ENCODE results near the gene TNMD. TPM values are rescaled to one million over a fixed set of nuclear protein-coding genes. Genes with fewer than 3 reads are reported as not detected.

Gene TNMD
- total RNA-seq, 1 donor from 2014 or later, result 2.3 TPM

GRCh38 chrX:100593126-100593525 is 8.4 kb downstream of the TNMD start:
- H3K27ac Mint-ChIP-seq, result no peak overlapping the region
- no peak for TF ChIP-seq CTCF (conservative IDR thresholded peaks at IDR 0.05)
- H3K4me1 Mint-ChIP-seq (ENCODE audit: unreplicated experiment), result no peaks in the 10 kb centered on the region

GRCh38 chrX:100593581-100593980 is 8.8 kb downstream of the TNMD start:
- no peak overlapping the region for H3K4me3 Mint-ChIP-seq
- no peak for DNase-seq (ENCODE audit: extremely low spot score, unreplicated experiment)
- no peaks in the 10 kb centered on the region for H3K4me1 Mint-ChIP-seq (ENCODE audit: unreplicated experiment)
- H3K9me3 Mint-ChIP-seq, result no peaks in the 10 kb centered on the region
- H3K27me3 Mint-ChIP-seq, result no peaks in the 10 kb centered on the region
- H3K36me3 Mint-ChIP-seq, result no peaks in the 10 kb centered on the region
- no peak for TF ChIP-seq CTCF (conservative IDR thresholded peaks at IDR 0.05)
- H3K27ac Mint-ChIP-seq, result no peak overlapping the region

More at GRCh38 chrX:100593126-100593525, 8.4 kb downstream of the TNMD start:
- Mint-ChIP-seq H3K36me3 (no peaks in the 10 kb centered on the region), H3K4me3 (no peak overlapping the region), H3K9me3 (no peaks in the 10 kb centered on the region), H3K27me3 (no peaks in the 10 kb centered on the region)
- no peak for DNase-seq (ENCODE audit: extremely low spot score, unreplicated experiment)

GRCh38 chrX:100596601-100597000 is 11.9 kb downstream of the TNMD start:
- Mint-ChIP-seq H3K27me3 (no peaks in the 10 kb centered on the region), H3K9me3 (peaks cover 6% of the 10 kb centered on the region), H3K27ac (no peak overlapping the region), H3K36me3 (no peaks in the 10 kb centered on the region), H3K4me1 (ENCODE audit: unreplicated experiment) (no peaks in the 10 kb centered on the region), H3K4me3 (no peak overlapping the region)
- TF ChIP-seq CTCF (conservative IDR thresholded peaks at IDR 0.05), result no peak
- no peak for DNase-seq (ENCODE audit: extremely low spot score, unreplicated experiment)

GRCh38 chrX:100599456-100599855 is 14.7 kb downstream of the TNMD start:
- Mint-ChIP-seq H3K27me3 (no peaks in the 10 kb centered on the region), H3K27ac (no peak overlapping the region), H3K4me3 (no peak overlapping the region), H3K4me1 (ENCODE audit: unreplicated experiment) (no peaks in the 10 kb centered on the region), H3K9me3 (peaks cover 6% of the 10 kb centered on the region), H3K36me3 (no peaks in the 10 kb centered on the region)
- TF ChIP-seq CTCF (conservative IDR thresholded peaks at IDR 0.05), result no peak
- DNase-seq (ENCODE audit: extremely low spot score, unreplicated experiment), result no peak

- H3K9me3 Mint-ChIP-seq, result peaks cover 6% of the 10 kb centered on the region
- TF ChIP-seq CTCF (conservative IDR thresholded peaks at IDR 0.05), result no peak
- no peaks in the 10 kb centered on the region for H3K4me1 Mint-ChIP-seq (ENCODE audit: unreplicated experiment)
- H3K27ac Mint-ChIP-seq, result no peak overlapping the region
- H3K4me3 Mint-ChIP-seq, result no peak overlapping the region
- H3K36me3 Mint-ChIP-seq, result no peaks in the 10 kb centered on the region
- no peaks in the 10 kb centered on the region for H3K27me3 Mint-ChIP-seq
- no peak for DNase-seq (ENCODE audit: extremely low spot score, unreplicated experiment)
Observed at GRCh38 chrX:100600340-100600739, 15.6 kb downstream of the TNMD start.

GRCh38 chrX:100600758-100601157 is 16.0 kb downstream of the TNMD start:
- H3K4me3 Mint-ChIP-seq, result no peak overlapping the region
- no peaks in the 10 kb centered on the region for H3K4me1 Mint-ChIP-seq (ENCODE audit: unreplicated experiment)
- no peak for DNase-seq (ENCODE audit: extremely low spot score, unreplicated experiment)
- no peak for TF ChIP-seq CTCF (conservative IDR thresholded peaks at IDR 0.05)
- no peaks in the 10 kb centered on the region for H3K36me3 Mint-ChIP-seq
- peaks cover 6% of the 10 kb centered on the region for H3K9me3 Mint-ChIP-seq
- H3K27me3 Mint-ChIP-seq, result no peaks in the 10 kb centered on the region
- H3K27ac Mint-ChIP-seq, result no peak overlapping the region
